Measurements from ENCODE around the gene C1QL2. TPM values are rescaled to one million over a fixed set of nuclear protein-coding genes. Genes with fewer than 3 reads are reported as not detected.

Gene C1QL2
- total and polyA plus RNA-seq, 5 donors from 2014 or later = not detected

GRCh38 chr2:119190321-119191111, 32.0 kb upstream of the C1QL2 start:
- no peaks in the 10 kb centered on the region for H3K4me1 ChIP-seq (ENCODE audit: control insufficient read depth, insufficient read depth, low read length, poor library complexity, severe bottlenecking)
- Mint-ChIP-seq H3K9me3 (no peaks in the 10 kb centered on the region), H3K27me3 (no peaks in the 10 kb centered on the region), H3K4me1 (no peaks in the 10 kb centered on the region), H3K36me3 (no peaks in the 10 kb centered on the region), H3K4me3 (no peak overlapping the region), H3K27ac (no peak overlapping the region)
- DNase-seq = no peak
- H3K4me3 ChIP-seq (ENCODE audit: low read depth, low read length) = no peak overlapping the region
- H3K27me3 ChIP-seq (ENCODE audit: control insufficient read depth, insufficient read depth, low read length) = no peaks in the 10 kb centered on the region
- no peak overlapping the region for H3K27ac ChIP-seq (ENCODE audit: insufficient read depth, low read length, poor library complexity, severe bottlenecking)
- H3K36me3 ChIP-seq (ENCODE audit: control insufficient read depth, insufficient read depth, low read length) = no peaks in the 10 kb centered on the region
- no peak for ATAC-seq (ENCODE audit: low read depth in 2 of 2)
- H3K9me3 ChIP-seq (ENCODE audit: control insufficient read depth in 2 of 2, low read length in 2 of 2) = no peaks in the 10 kb centered on the region

GRCh38 chr2:119184512-119184911, 26.0 kb upstream of the C1QL2 start:
- H3K36me3 Mint-ChIP-seq = no peaks in the 10 kb centered on the region

GRCh38 chr2:119181791-119182445, 23.4 kb upstream of the C1QL2 start:
- DNase-seq (no peak), ATAC-seq (ENCODE audit: low read depth in 2 of 2) (no peak)
- H3K27me3 Mint-ChIP-seq = no peaks in the 10 kb centered on the region
- Histone ChIP-seq H3K4me3 (ENCODE audit: low read depth, low read length) (no peak overlapping the region), H3K4me1 (ENCODE audit: control insufficient read depth, insufficient read depth, low read length, poor library complexity, severe bottlenecking) (no peaks in the 10 kb centered on the region), H3K9me3 (ENCODE audit: control insufficient read depth in 2 of 2, low read length in 2 of 2) (no peaks in the 10 kb centered on the region), H3K36me3 (ENCODE audit: control insufficient read depth, insufficient read depth, low read length) (no peaks in the 10 kb centered on the region), H3K27me3 (ENCODE audit: control insufficient read depth, insufficient read depth, low read length) (no peaks in the 10 kb centered on the region), H3K27ac (ENCODE audit: insufficient read depth, low read length, poor library complexity, severe bottlenecking) (no peak overlapping the region)
- no peak overlapping the region for H3K27ac Mint-ChIP-seq
- H3K9me3 Mint-ChIP-seq = peaks cover 0 to 2% (median 0%) of the 10 kb centered on the region in 7 donors
- no peaks in the 10 kb centered on the region for H3K36me3 Mint-ChIP-seq
- no peaks in the 10 kb centered on the region for H3K4me1 Mint-ChIP-seq
- no peak overlapping the region for H3K4me3 Mint-ChIP-seq

More at GRCh38 chr2:119184512-119184911, 26.0 kb upstream of the C1QL2 start:
- ATAC-seq (ENCODE audit: low read depth in 2 of 2) (no peak), DNase-seq (no peak)
- Histone ChIP-seq H3K4me1 (ENCODE audit: control insufficient read depth, insufficient read depth, low read length, poor library complexity, severe bottlenecking) (no peaks in the 10 kb centered on the region), H3K4me3 (ENCODE audit: low read depth, low read length) (no peak overlapping the region), H3K27ac (ENCODE audit: insufficient read depth, low read length, poor library complexity, severe bottlenecking) (no peak overlapping the region), H3K27me3 (ENCODE audit: control insufficient read depth, insufficient read depth, low read length) (no peaks in the 10 kb centered on the region), H3K9me3 (ENCODE audit: control insufficient read depth in 2 of 2, low read length in 2 of 2) (no peaks in the 10 kb centered on the region), H3K36me3 (ENCODE audit: control insufficient read depth, insufficient read depth, low read length) (no peaks in the 10 kb centered on the region)
- Mint-ChIP-seq H3K27me3 (no peaks in the 10 kb centered on the region), H3K4me1 (no peaks in the 10 kb centered on the region), H3K27ac (no peak overlapping the region), H3K4me3 (no peak overlapping the region), H3K9me3 (no peaks in the 10 kb centered on the region)

- H3K4me1 ChIP-seq (ENCODE audit: control insufficient read depth, insufficient read depth, low read length, poor library complexity, severe bottlenecking) = no peaks in the 10 kb centered on the region
- DNase-seq = no peak
- H3K27ac Mint-ChIP-seq = no peak overlapping the region
- no peaks in the 10 kb centered on the region for H3K36me3 Mint-ChIP-seq
- no peak for ATAC-seq (ENCODE audit: low read depth in 2 of 2)
- H3K4me3 Mint-ChIP-seq = no peak overlapping the region
- H3K4me1 Mint-ChIP-seq = no peaks in the 10 kb centered on the region
- H3K27me3 ChIP-seq (ENCODE audit: control insufficient read depth, insufficient read depth, low read length) = no peaks in the 10 kb centered on the region
- H3K27ac ChIP-seq (ENCODE audit: insufficient read depth, low read length, poor library complexity, severe bottlenecking) = no peak overlapping the region
- H3K27me3 Mint-ChIP-seq = no peaks in the 10 kb centered on the region
- H3K9me3 Mint-ChIP-seq = peaks cover 0 to 2% (median 0%) of the 10 kb centered on the region in 7 donors
- no peaks in the 10 kb centered on the region for H3K36me3 ChIP-seq (ENCODE audit: control insufficient read depth, insufficient read depth, low read length)
- no peaks in the 10 kb centered on the region for H3K9me3 ChIP-seq (ENCODE audit: control insufficient read depth in 2 of 2, low read length in 2 of 2)
- no peak overlapping the region for H3K4me3 ChIP-seq (ENCODE audit: low read depth, low read length)
Observed at GRCh38 chr2:119181391-119181790, 22.8 kb upstream of the C1QL2 start.

GRCh38 chr2:119180892-119181291, 22.3 kb upstream of the C1QL2 start:
- Mint-ChIP-seq H3K36me3 (no peaks in the 10 kb centered on the region), H3K9me3 (peaks cover 0 to 2% (median 0%) of the 10 kb centered on the region in 7 donors), H3K4me3 (no peak overlapping the region), H3K4me1 (no peaks in the 10 kb centered on the region), H3K27ac (no peak overlapping the region), H3K27me3 (no peaks in the 10 kb centered on the region)
- Histone ChIP-seq H3K9me3 (ENCODE audit: control insufficient read depth in 2 of 2, low read length in 2 of 2) (no peaks in the 10 kb centered on the region), H3K27me3 (ENCODE audit: control insufficient read depth, insufficient read depth, low read length) (no peaks in the 10 kb centered on the region), H3K4me1 (ENCODE audit: control insufficient read depth, insufficient read depth, low read length, poor library complexity, severe bottlenecking) (no peaks in the 10 kb centered on the region), H3K27ac (ENCODE audit: insufficient read depth, low read length, poor library complexity, severe bottlenecking) (no peak overlapping the region), H3K4me3 (ENCODE audit: low read depth, low read length) (no peak overlapping the region), H3K36me3 (ENCODE audit: control insufficient read depth, insufficient read depth, low read length) (no peaks in the 10 kb centered on the region)
- ATAC-seq (ENCODE audit: low read depth in 2 of 2) = no peak
- DNase-seq = no peak

- no peak for DNase-seq
- no peaks in the 10 kb centered on the region for H3K4me1 ChIP-seq (ENCODE audit: control insufficient read depth, insufficient read depth, low read length, poor library complexity, severe bottlenecking)
- H3K27ac ChIP-seq (ENCODE audit: insufficient read depth, low read length, poor library complexity, severe bottlenecking) = no peak overlapping the region
- H3K27me3 ChIP-seq (ENCODE audit: control insufficient read depth, insufficient read depth, low read length) = no peaks in the 10 kb centered on the region
- H3K9me3 ChIP-seq (ENCODE audit: control insufficient read depth in 2 of 2, low read length in 2 of 2) = no peaks in the 10 kb centered on the region
- H3K27me3 Mint-ChIP-seq = no peaks in the 10 kb centered on the region
- H3K9me3 Mint-ChIP-seq = peaks cover 0 to 2% (median 0%) of the 10 kb centered on the region in 7 donors
- no peaks in the 10 kb centered on the region for H3K36me3 ChIP-seq (ENCODE audit: control insufficient read depth, insufficient read depth, low read length)
- H3K4me1 Mint-ChIP-seq = no peaks in the 10 kb centered on the region
- ATAC-seq (ENCODE audit: low read depth in 2 of 2) = no peak
- no peak overlapping the region for H3K4me3 ChIP-seq (ENCODE audit: low read depth, low read length)
- no peak overlapping the region for H3K4me3 Mint-ChIP-seq
- H3K27ac Mint-ChIP-seq = no peak overlapping the region
- H3K36me3 Mint-ChIP-seq = no peaks in the 10 kb centered on the region
Observed at GRCh38 chr2:119179991-119180390, 21.4 kb upstream of the C1QL2 start.

- DNase-seq (no peak), ATAC-seq (ENCODE audit: low read depth in 2 of 2) (no peak)
- no peak overlapping the region for H3K27ac ChIP-seq (ENCODE audit: insufficient read depth, low read length, poor library complexity, severe bottlenecking)
- Mint-ChIP-seq H3K9me3 (peaks cover 0 to 2% (median 0%) of the 10 kb centered on the region in 7 donors), H3K27ac (no peak overlapping the region), H3K27me3 (no peaks in the 10 kb centered on the region), H3K4me3 (no peak overlapping the region), H3K4me1 (no peaks in the 10 kb centered on the region), H3K36me3 (no peaks in the 10 kb centered on the region)
- H3K9me3 ChIP-seq (ENCODE audit: control insufficient read depth in 2 of 2, low read length in 2 of 2) = no peaks in the 10 kb centered on the region
- H3K4me3 ChIP-seq (ENCODE audit: low read depth, low read length) = no peak overlapping the region
- H3K27me3 ChIP-seq (ENCODE audit: control insufficient read depth, insufficient read depth, low read length) = no peaks in the 10 kb centered on the region
- H3K4me1 ChIP-seq (ENCODE audit: control insufficient read depth, insufficient read depth, low read length, poor library complexity, severe bottlenecking) = no peaks in the 10 kb centered on the region
- H3K36me3 ChIP-seq (ENCODE audit: control insufficient read depth, insufficient read depth, low read length) = no peaks in the 10 kb centered on the region
Observed at GRCh38 chr2:119179202-119179601, 20.7 kb upstream of the C1QL2 start.

GRCh38 chr2:119178776-119179175, 20.2 kb upstream of the C1QL2 start:
- H3K27ac ChIP-seq (ENCODE audit: insufficient read depth, low read length, poor library complexity, severe bottlenecking) = no peak overlapping the region
- Mint-ChIP-seq H3K9me3 (peaks cover 0 to 2% (median 0%) of the 10 kb centered on the region in 7 donors), H3K4me1 (no peaks in the 10 kb centered on the region), H3K27me3 (no peaks in the 10 kb centered on the region), H3K27ac (no peak overlapping the region), H3K4me3 (no peak overlapping the region), H3K36me3 (no peaks in the 10 kb centered on the region)
- ATAC-seq (ENCODE audit: low read depth in 2 of 2) (no peak), DNase-seq (no peak)
- H3K36me3 ChIP-seq (ENCODE audit: control insufficient read depth, insufficient read depth, low read length) = no peaks in the 10 kb centered on the region
- no peak overlapping the region for H3K4me3 ChIP-seq (ENCODE audit: low read depth, low read length)
- no peaks in the 10 kb centered on the region for H3K9me3 ChIP-seq (ENCODE audit: control insufficient read depth in 2 of 2, low read length in 2 of 2)
- no peaks in the 10 kb centered on the region for H3K27me3 ChIP-seq (ENCODE audit: control insufficient read depth, insufficient read depth, low read length)
- no peaks in the 10 kb centered on the region for H3K4me1 ChIP-seq (ENCODE audit: control insufficient read depth, insufficient read depth, low read length, poor library complexity, severe bottlenecking)
